GM20000 (cell line): Measurements from ENCODE around the gene CENPW.

ENCODE experiments used
- DNase-seq: peaks from one replicate; pipeline ENCODE4 v3.0.0; 2012; ENCODE audit warnings: low spot score
- TF ChIP-seq, protein P1 (sequence below): IDR thresholded peaks from 2 replicates; pipeline ENCODE4 v1.5.1; 2012; ENCODE audit warnings: mild to moderate bottlenecking, control low read depth; ENCODE audit errors: extremely low read depth, missing control alignments

The CENPW gene

DNA sequence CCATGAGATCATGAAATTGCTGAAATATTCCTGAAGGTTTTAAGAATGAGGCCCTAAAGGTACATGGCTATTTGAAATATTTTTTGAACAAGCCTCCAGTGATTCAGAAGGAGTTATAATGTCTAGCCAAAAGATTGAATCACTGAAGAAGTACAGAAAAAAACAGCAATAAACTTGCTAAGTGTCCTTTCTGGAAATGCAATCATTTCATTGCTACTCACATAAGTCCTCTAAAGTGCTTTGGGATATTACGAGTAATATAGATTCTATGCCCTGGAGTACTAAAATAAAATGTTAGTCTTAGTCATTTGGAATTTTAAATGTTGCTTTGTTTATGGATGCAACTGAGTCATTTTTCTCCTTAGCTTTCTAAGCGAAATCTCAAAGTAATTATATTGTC is 32.7 kb downstream of the CENPW start:
- DNase-seq, result no peak
- TF ChIP-seq, protein P1, sequence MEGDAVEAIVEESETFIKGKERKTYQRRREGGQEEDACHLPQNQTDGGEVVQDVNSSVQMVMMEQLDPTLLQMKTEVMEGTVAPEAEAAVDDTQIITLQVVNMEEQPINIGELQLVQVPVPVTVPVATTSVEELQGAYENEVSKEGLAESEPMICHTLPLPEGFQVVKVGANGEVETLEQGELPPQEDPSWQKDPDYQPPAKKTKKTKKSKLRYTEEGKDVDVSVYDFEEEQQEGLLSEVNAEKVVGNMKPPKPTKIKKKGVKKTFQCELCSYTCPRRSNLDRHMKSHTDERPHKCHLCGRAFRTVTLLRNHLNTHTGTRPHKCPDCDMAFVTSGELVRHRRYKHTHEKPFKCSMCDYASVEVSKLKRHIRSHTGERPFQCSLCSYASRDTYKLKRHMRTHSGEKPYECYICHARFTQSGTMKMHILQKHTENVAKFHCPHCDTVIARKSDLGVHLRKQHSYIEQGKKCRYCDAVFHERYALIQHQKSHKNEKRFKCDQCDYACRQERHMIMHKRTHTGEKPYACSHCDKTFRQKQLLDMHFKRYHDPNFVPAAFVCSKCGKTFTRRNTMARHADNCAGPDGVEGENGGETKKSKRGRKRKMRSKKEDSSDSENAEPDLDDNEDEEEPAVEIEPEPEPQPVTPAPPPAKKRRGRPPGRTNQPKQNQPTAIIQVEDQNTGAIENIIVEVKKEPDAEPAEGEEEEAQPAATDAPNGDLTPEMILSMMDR, result no peak

DNA sequence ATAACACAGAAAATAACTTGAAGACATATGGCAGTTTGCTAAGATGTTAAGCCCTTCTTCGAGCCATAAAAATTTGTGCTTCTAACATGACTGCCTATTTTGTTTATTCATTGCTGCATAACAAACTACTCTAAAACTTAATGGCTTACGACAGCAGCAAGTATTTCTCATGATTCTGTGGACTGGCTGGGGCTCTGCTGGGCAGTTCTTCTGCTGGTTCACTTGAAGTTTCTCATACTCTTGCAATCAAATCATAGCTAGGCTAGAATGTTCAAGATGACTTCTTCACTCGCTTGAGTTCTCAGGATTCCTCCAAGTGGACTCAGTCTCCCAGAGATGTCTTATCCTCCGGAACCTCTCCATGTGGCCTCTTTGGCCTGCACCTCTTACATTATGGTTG is 33.4 kb downstream of the CENPW start:
- TF ChIP-seq, protein P1, result no peak
- no peak for DNase-seq

DNA sequence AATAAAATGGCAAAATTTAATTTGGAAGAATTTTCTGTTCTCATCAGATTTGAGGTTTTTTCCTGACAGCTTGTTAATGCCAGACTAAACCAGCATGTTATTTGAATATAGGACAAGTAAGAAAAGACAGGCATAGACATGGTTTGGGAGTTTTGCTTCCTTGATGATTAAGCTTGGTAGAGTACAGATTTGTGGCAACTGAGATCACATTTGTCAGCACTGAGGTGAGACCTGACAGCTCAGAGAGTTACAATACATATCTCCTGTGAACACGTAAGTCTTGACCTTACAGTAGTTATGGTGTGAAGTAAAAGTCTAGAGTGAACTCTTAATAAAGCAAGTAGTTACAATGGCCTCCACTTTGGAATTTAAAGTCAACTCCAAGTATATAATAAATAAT is 34.5 kb downstream of the CENPW start:
- TF ChIP-seq, protein P1, result no peak
- no peak for DNase-seq

DNA sequence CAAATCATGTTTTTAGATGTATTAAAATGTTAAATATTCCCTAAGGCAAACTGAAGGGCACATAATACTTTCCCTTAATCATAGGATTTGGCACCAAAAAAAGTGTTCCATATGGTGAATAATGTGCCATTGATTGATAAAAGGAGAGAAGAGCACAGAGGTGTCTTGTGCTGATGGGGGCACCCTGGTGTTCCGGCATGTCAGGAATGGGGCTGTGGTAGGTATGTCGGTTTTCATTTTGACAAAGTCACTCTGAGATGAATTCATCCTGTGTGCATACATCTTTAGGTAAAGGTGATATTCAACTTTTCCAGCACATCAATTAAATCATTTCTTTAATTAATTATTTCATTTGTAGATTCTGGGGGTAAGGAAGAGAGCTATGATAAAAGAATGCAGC is 36.8 kb downstream of the CENPW start:
- TF ChIP-seq, protein P1, result no peak
- no peak for DNase-seq

DNA sequence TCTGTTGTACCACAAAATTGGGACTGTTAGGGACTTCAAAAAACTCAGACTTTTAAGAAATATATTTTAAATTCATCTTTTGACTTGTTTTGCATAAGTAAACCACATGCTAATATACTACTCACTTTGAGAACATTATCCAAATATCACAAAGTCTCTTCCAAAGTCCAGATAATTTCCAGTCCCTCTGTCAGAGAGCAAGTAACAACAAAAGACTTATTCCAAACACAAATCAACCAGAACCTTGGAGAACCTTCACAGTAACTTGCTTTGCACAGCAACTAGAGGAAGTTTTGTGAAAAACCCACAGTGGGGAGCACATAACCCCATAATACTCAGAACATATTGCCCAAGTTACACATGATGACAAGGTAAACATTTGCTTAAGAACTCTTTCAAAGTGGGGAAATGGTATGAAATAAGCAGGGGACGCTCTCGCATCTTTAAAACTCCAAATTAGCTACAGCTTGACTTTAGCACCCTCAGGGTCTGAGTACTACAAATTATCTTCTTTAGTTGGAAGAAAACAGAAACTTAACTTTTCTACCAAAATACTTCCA is 37.8 kb downstream of the CENPW start:
- no peak for DNase-seq
- TF ChIP-seq, protein P1, result no peak

DNA sequence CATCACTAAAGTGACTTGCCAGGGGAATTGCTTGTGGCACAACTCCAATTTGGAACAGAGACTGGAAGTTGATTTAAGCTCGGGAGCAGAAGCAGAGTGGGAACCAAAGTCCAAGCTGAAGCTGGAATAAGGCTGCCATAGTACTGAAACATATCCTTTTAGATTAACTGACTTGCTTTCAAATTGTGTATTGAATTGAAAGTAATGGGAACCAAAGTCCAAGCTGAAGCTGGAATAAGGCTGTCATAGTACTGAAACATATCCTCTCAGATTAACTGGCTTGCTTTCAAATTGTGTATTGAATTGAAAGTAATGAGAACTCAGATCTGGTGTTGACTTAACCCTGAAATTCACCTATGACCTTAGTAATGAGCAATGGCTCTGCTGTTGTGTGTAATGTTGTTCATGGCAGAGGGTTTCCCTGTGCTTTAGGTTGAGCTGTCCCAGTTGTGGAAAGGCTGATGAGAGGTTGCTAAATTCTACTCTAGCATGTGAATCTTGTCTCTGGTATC is 40.2 kb downstream of the CENPW start:
- TF ChIP-seq, protein P1, result no peak
- DNase-seq, result no peak

DNA sequence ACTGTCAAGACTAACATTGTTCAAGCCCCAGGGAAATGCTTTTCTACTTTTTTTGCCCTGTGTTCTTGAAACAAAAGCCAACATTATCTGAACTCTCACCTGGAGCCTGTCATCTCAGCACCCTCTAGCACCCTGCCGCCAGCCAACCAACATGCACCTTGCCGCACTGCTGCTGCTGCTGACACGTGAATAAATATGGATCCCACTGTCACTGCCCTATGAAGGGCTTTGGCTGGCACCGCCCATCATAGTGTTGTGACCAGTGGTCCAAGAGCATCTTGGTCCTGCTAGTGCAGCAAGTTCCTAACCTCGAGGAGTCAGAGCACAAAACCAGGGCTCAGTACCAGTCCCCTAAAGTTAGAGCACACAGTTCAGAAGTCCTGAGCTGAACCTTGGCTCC is 41.6 kb downstream of the CENPW start:
- TF ChIP-seq, protein P1, result no peak
- DNase-seq, result no peak
